Activated CD4-positive, alpha-beta T cell treated with anti-CD3 and anti-CD28 coated beads for 4 hours (primary cell): ENCODE results near the gene MYCBP.
"Not testable (repeated sequence)": the region's sequence is repeated elsewhere in the genome, so short reads cannot be mapped to it uniquely, and the experiment has no call there.

Experiments
- DNase-seq, 2 donors: peaks; one replicate each; pipeline ENCODE4 v3.0.0-alpha.2; 2020

Gene MYCBP

GRCh38 chr1:38873027-38873969 lies at the start of gene MYCBP:
Gene MYCBP, minus strand, starts transcription at chr1:38873348. Its CDS starts 43 bp downstream, at chr1:38873305.
- DNase-seq: peak; percentile 94 to 95

GRCh38 chr1:38919130-38919529 lies 46.0 kb upstream of the MYCBP start:
- no peak for DNase-seq

DNA sequence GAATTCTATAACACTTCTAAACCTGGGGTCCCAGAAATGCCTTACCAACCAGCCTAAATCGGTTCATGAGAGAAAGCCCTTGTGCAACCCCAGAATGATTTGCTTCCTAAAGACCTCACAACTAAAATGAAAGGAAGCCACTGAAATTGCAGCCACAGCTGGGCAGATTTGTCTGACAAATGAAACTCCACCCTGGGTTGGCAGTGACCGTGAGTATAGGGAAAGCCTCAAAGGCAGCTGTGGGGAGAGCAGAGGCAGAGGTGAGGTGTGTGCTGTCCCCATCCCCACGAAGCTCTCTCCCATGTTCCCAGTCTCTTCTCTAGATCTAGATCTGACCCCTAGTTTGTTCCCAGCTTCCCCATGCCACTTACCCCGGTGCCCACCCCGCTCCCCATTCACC lies 45.4 kb upstream of the MYCBP start:
- no peak for DNase-seq

- no peak for DNase-seq
These were observed 44.6 kb upstream of the MYCBP start for GRCh38 chr1:38917772-38918171.

DNA sequence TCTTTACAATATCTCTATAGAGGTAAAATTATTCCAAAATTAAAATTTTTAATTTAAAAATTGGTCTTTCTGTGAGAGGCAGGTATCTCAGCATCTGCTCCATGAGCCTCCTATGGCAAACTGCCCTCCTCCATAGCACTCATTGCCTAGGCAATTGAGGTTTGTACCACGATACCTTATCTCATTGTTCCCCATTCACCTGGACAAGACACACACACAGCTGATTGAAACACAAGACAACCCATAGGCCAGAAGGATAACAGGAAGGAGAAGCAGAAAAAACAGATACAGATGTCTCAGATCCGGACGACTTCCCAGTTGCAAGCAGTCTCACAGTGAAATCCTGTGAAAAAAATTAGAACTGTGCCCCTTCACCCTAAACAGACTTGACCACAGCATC lies 44.2 kb upstream of the MYCBP start:
- no peak for DNase-seq

DNA sequence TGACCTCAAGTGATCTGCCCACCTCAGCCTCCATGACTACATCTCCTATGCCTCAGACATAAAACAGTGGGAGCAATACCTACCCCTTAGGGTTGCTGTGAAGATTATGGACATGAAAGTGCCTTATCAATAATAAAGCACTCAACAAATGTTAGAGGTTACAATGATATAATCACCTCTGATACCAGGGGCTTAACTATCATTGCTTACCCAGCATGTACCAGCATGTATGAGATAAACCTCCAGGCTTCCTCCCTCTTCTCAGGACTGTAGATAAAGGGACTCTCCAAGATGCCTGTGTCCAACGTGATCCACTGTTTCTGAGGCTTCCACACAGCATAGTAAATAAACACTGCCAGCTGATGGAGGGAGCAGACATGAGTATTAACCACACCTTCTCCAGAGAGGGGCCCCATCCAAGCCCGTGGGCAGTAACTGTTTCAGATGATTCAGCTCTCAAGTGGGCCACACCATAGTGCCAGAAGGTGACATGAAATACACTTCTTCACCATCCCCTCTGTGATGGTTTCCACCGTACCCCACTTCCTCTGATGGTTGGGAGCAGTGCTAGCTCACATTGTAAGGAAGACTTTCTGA lies 42.3 kb upstream of the MYCBP start:
- no peak for DNase-seq

DNA sequence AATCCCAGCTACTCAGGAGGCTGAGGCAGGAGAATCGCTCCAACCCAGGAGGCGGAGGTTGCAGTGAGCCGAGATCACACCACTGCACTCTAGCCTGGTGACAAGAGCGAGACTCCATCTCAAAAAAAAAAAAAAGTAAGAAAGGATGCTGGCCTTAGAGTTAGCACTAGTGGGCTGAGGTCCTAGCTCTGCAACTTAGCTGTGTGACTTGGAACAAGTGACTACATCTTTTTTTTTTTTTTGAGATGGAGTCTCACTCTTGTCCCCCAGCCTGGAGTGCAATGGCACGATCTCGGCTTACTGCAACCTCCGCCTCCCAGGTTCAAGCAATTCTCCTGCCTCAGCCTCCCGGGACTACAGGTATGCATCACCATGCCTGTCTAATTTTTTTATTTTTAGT lies 41.8 kb upstream of the MYCBP start:
- not testable (repeated sequence) for DNase-seq

GRCh38 chr1:38908821-38909220 lies 35.7 kb upstream of the MYCBP start:
- no peak for DNase-seq

DNA sequence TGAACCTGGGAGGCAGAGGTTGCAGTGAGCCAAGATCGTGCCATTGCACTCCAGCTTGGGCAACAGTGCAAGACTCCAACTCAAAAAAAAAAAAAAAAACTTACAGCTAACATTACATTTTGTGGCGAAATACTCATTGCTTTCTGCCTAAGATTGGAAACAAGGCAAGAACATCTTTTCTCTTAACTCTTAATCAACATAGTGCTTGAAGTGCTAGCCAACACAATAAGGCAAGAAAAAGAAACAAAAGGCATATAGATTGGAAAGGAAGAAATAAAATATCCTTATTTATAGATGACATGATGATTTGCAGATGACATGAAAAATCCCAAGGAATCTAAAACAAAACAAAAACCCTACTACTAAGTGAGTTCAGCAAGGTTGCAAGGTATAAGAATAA lies 32.8 kb upstream of the MYCBP start:
- no peak for DNase-seq

GRCh38 chr1:38899560-38899959 lies 26.4 kb upstream of the MYCBP start:
- no peak for DNase-seq

GRCh38 chr1:38898653-38899230 lies 25.6 kb upstream of the MYCBP start:
- DNase-seq: no peak

DNA sequence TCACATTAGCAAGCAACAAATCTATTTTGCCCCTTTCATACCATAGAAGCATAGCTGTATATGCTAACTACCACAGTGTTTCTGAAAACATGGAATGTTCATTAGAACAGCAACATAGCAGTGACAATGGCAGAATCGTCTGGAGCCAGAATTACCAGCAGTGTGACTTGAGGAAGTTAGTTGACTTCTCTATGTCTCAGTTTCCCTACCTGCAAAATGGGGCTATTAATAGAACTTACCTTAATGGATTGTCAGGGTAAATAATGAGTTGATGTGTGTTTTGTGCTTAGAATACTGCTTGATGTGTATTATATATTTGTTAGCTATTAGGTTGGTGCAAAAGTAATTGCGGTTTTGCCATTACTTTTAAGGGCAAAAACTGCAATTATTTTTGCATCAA lies 23.0 kb upstream of the MYCBP start:
- DNase-seq: no peak

DNA sequence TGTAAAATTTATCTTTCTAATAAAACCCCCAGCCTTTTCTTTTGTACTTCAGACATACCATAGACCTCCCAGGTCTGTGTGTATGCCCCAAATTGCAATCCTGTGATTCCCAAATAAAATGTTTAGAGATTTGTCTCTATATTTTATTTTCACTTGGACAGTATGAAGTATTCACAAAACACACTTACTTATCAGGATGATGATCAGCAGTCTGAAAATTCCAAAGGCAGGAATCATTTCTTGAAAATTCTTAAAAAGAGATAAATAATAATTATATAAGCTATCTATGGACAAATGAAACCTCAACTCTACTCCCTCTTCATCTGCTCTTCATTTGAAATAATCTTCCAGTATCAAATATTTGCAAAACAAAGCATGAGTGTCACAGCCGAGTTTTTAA lies 19.8 kb upstream of the MYCBP start:
- no peak for DNase-seq

DNA sequence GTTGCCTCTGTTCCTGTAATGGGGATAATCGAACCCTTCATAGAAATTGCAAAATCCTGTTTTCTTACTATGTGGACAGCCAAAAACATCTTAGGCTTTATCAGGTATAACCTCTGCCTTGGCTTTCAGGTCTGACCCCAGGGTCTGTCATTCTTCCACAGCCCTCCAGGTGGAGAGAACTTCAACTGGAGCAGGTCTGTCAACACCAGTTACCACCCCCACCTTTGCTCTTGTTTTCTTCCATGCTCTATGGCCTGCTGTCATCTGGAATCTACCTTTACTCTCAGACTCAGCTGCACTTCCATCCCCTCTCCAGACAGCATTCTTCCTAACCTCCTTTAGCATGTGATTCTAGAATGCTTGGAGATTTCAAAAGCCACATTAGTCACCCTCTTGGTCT lies 18.6 kb upstream of the MYCBP start:
- no peak for DNase-seq

- DNase-seq: no peak
These were observed 16.4 kb upstream of the MYCBP start for GRCh38 chr1:38889589-38889988.

- no peak for DNase-seq
These were observed 15.5 kb upstream of the MYCBP start for GRCh38 chr1:38888423-38889333.

DNA sequence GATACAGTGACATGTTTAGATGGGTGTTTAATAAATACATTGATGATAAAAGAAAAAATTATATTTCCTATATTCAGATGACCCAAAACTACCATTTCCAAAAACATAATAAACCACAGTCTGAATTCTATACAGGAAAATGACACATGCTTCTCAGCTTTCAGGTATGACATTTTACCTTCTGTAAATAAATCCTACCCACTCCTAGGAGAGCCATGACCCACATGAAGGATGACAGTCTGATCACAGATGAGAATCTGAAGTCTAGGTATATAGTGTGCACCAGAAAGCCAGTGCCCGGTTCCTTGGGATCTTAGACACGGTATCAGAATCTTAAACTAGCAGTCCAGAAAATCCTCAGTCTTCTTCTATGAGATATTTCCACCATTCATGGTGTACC lies 11.9 kb upstream of the MYCBP start:
- no peak for DNase-seq

DNA sequence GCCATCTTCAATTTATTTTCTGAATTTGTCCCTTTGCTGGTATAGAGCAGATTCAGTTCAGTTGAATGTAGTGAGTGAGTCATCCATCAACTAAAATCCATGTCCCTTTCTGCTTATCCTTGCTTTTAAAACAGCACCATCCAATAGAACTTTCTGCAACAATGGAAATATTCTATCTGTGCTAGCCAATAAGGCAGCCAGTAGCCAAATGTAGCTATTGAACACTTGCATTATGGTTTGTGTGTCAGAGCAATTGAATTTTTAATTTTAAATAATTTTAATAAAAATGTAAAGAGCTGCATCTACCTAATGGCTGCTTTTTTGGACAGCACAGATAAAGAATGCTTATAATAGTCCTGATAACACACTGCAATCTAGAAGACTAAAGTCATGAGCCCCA lies 8.3 kb upstream of the MYCBP start, which contains the start of gene GJA9:
Gene GJA9, minus strand, starts transcription at position 101 of the 400 bp plus-strand sequence. CDS start 5,489 bp downstream, outside the sequence.
- DNase-seq: no peak

- DNase-seq: no peak
These were observed 2.7 kb upstream of the MYCBP start for GRCh38 chr1:38875811-38876210.

GRCh38 chr1:38872401-38873026 lies 634 bp downstream of the MYCBP start:
- DNase-seq: peak; percentile 5 to 27

DNA sequence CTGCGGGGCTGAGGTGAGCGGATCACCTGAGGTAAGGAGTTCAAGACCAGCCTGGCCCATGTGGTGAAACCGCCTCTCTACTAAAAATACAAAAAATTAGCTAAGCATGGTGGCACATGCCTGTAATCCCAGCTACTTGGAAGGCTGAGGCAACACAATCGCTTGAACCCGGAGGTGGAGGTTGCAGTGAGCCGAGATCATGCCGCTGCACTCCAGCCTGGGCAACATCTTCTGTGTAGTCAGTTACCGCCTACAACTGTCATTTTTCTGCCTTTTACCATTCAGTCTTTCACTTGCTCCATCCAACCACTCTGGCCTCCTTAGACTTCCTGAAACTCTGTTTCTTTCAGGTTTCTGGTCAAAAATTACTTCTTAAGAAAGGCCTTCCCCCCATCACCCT lies 2.2 kb downstream of the MYCBP start:
- no peak for DNase-seq

- DNase-seq: no peak
These were observed 5.9 kb downstream of the MYCBP start for GRCh38 chr1:38867208-38867607.
